Astrocyte (in vitro differentiated cells and primary cell): ENCODE results near the gene MTUS2. TPM values are rescaled to one million over a fixed set of nuclear protein-coding genes. Genes with fewer than 3 reads are reported as not detected.

Experiments
- DNase-seq: peaks from one replicate; pipeline ENCODE4 v3.0.0-alpha.2; 2010; ENCODE audit warnings: low read depth
- FAIRE-seq: peaks from 2 replicates; lab custom pipeline; 2011; peaks lifted over from hg19 to GRCh38; lab: Jason Lieb, UNC
- H2AFZ ChIP-seq: 2 replicates; pipeline ENCODE4 v1.6.0; 2012; ENCODE audit warnings: low read depth, low read length, inconsistent platforms
- H3K27ac ChIP-seq: 2 replicates; pipeline ENCODE4 v1.5.1; 2011; ENCODE audit warnings: low read depth, low read length, inconsistent platforms
- H3K27me3 ChIP-seq: 2 replicates; pipeline ENCODE4 v1.6.0; 2011; ENCODE audit warnings: low read length, inconsistent platforms; ENCODE audit not compliant: insufficient read depth
- H3K36me3 ChIP-seq: 2 replicates; pipeline ENCODE4 v1.5.1; 2011; ENCODE audit warnings: low read length, inconsistent platforms; ENCODE audit not compliant: insufficient read depth
- H3K4me1 ChIP-seq: 2 replicates; pipeline ENCODE4 v1.5.1; 2011; ENCODE audit warnings: low read length, inconsistent platforms; ENCODE audit not compliant: insufficient read depth
- H3K4me2 ChIP-seq: 2 replicates; pipeline ENCODE4 v1.6.0; 2012; ENCODE audit warnings: low read length, inconsistent platforms
- H3K4me3 ChIP-seq: 2 replicates; pipeline ENCODE4 v1.5.1; 2011; ENCODE audit warnings: low read depth, mild to moderate bottlenecking, low read length, inconsistent platforms; ENCODE audit not compliant: insufficient read depth
- H3K79me2 ChIP-seq: 2 replicates; pipeline ENCODE4 v1.6.0; 2012; ENCODE audit warnings: mild to moderate bottlenecking, low read length, inconsistent platforms; ENCODE audit not compliant: insufficient read depth
- H3K9ac ChIP-seq: 2 replicates; pipeline ENCODE4 v1.6.0; 2012; ENCODE audit warnings: mild to moderate bottlenecking, low read length, inconsistent platforms
- H3K9me3 ChIP-seq: 2 replicates; pipeline ENCODE4 v1.5.1; 2012; ENCODE audit warnings: low read depth, mild to moderate bottlenecking, low read length, inconsistent platforms; ENCODE audit not compliant: insufficient read depth
- H4K20me1 ChIP-seq: 2 replicates; pipeline ENCODE4 v1.6.0; 2012; ENCODE audit warnings: low read length, inconsistent platforms; ENCODE audit not compliant: insufficient read depth
- H3K27ac Mint-ChIP-seq: one replicate; pipeline ENCODE4 v1.8.0; 2021; ENCODE audit warnings: mild to moderate bottlenecking, mixed read lengths; ENCODE audit not compliant: unreplicated experiment
- H3K27me3 Mint-ChIP-seq: one replicate; pipeline ENCODE4 v1.8.0; 2021; ENCODE audit warnings: low read depth, mixed read lengths; ENCODE audit not compliant: unreplicated experiment
- H3K36me3 Mint-ChIP-seq: one replicate; pipeline ENCODE4 v1.8.0; 2021; ENCODE audit warnings: low read depth, mixed read lengths; ENCODE audit not compliant: unreplicated experiment
- H3K4me1 Mint-ChIP-seq: one replicate; pipeline ENCODE4 v1.8.0; 2021; ENCODE audit warnings: low read depth, mixed read lengths; ENCODE audit not compliant: unreplicated experiment
- H3K4me3 Mint-ChIP-seq: one replicate; pipeline ENCODE4 v1.8.0; 2021; ENCODE audit warnings: mild to moderate bottlenecking, moderate library complexity, mixed read lengths; ENCODE audit not compliant: unreplicated experiment
- H3K9me3 Mint-ChIP-seq: one replicate; pipeline ENCODE4 v1.8.0; 2021; ENCODE audit warnings: mild to moderate bottlenecking, mixed read lengths; ENCODE audit not compliant: unreplicated experiment
- EZH2 ChIP-seq: IDR thresholded peaks from 2 replicates; pipeline ENCODE4 v1.6.1; 2012; ENCODE audit warnings: mild to moderate bottlenecking, low read length, inconsistent platforms; ENCODE audit not compliant: insufficient read depth
- total RNA-seq: library from RNA; stranded (reverse); gene quantifications from 2 replicates; pipeline ENCODE4 v1.2.1, GENCODE V29; 2021
- TF ChIP-seq, protein P1 (sequence below): IDR thresholded peaks from 2 replicates; pipeline ENCODE4 v1.5.1; 2011; ENCODE audit warnings: low read depth, mild to moderate bottlenecking, inconsistent platforms, low read length, moderate library complexity; ENCODE audit not compliant: insufficient read depth

Gene MTUS2
- total RNA-seq, 1 donor from 2014 or later, result 0.50 TPM

DNA sequence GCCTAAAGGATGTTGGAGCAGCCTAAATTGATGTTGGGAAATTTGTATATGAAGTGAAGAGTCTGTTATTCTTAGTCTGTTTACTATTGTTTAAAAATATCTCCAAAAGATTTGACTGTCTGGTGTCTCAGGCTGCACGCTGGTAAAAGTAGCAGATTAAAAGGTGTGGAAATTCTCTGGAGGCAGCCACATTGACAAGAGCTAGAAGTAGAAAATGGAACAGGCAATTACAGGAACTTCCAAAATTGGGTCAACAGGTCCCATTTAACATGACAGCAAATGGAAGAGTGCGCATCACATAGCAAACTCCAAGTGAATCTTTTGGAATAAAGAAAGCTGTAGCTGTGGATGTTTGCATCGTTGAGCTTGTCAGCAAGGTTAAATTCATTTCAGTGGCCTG lies 138.3 kb downstream of the MTUS2 start:
- Histone ChIP-seq H3K9me3 (peaks cover 10% of the 10 kb centered on the region), H3K4me2 (no peak overlapping the region), H3K4me1 (no peaks in the 10 kb centered on the region), H3K27ac (no peak overlapping the region), H3K36me3 (no peaks in the 10 kb centered on the region), H3K79me2 (no peaks in the 10 kb centered on the region), H2AFZ (no peak overlapping the region), H3K4me3 (no peak overlapping the region), H3K27me3 (no peaks in the 10 kb centered on the region), H3K9ac (no peak overlapping the region), H4K20me1 (no peaks in the 10 kb centered on the region)
- Mint-ChIP-seq H3K36me3 (no peaks in the 10 kb centered on the region), H3K27ac (no peak overlapping the region), H3K9me3 (no peaks in the 10 kb centered on the region), H3K4me1 (no peaks in the 10 kb centered on the region), H3K4me3 (no peak overlapping the region), H3K27me3 (peaks cover 2% of the 10 kb centered on the region)
- no peak for FAIRE-seq
- DNase-seq, result no peak
- TF ChIP-seq EZH2, result no peak
- TF ChIP-seq, protein P1, sequence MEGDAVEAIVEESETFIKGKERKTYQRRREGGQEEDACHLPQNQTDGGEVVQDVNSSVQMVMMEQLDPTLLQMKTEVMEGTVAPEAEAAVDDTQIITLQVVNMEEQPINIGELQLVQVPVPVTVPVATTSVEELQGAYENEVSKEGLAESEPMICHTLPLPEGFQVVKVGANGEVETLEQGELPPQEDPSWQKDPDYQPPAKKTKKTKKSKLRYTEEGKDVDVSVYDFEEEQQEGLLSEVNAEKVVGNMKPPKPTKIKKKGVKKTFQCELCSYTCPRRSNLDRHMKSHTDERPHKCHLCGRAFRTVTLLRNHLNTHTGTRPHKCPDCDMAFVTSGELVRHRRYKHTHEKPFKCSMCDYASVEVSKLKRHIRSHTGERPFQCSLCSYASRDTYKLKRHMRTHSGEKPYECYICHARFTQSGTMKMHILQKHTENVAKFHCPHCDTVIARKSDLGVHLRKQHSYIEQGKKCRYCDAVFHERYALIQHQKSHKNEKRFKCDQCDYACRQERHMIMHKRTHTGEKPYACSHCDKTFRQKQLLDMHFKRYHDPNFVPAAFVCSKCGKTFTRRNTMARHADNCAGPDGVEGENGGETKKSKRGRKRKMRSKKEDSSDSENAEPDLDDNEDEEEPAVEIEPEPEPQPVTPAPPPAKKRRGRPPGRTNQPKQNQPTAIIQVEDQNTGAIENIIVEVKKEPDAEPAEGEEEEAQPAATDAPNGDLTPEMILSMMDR, result no peak

DNA sequence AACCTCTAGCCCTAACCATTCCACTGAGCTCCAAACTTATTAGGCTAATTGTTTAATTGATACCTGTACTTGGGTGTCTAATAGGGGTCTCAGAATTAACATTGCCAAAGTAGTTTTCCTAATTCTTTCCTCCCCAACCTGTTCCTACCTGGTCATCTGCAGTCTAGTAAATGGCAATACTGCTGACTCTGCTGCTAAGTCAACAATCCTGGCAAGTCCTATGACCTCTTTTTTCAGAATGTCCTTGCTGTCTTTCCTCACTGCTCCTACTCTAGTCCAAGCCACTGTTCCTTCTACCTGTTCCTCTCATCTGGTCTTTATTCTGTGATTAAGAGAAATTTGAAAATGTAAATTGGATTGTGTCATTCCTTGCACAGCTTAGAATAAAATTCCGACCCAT lies 143.9 kb downstream of the MTUS2 start:
- H3K27me3 Mint-ChIP-seq, result no peaks in the 10 kb centered on the region
- H3K36me3 Mint-ChIP-seq, result no peaks in the 10 kb centered on the region
- DNase-seq, result no peak
- Histone ChIP-seq H3K36me3 (no peaks in the 10 kb centered on the region), H3K27me3 (no peaks in the 10 kb centered on the region), H3K4me2 (no peak overlapping the region), H3K4me1 (no peaks in the 10 kb centered on the region), H2AFZ (no peak overlapping the region), H3K9ac (no peak overlapping the region), H3K9me3 (peaks cover 2% of the 10 kb centered on the region), H4K20me1 (no peaks in the 10 kb centered on the region), H3K4me3 (no peak overlapping the region), H3K79me2 (no peaks in the 10 kb centered on the region), H3K27ac (no peak overlapping the region)
- H3K27ac Mint-ChIP-seq, result no peak overlapping the region
- H3K4me1 Mint-ChIP-seq, result no peaks in the 10 kb centered on the region
- H3K9me3 Mint-ChIP-seq, result no peaks in the 10 kb centered on the region
- TF ChIP-seq EZH2, result no peak
- TF ChIP-seq, protein P1, result no peak
- no peak overlapping the region for H3K4me3 Mint-ChIP-seq
- no peak for FAIRE-seq

DNA sequence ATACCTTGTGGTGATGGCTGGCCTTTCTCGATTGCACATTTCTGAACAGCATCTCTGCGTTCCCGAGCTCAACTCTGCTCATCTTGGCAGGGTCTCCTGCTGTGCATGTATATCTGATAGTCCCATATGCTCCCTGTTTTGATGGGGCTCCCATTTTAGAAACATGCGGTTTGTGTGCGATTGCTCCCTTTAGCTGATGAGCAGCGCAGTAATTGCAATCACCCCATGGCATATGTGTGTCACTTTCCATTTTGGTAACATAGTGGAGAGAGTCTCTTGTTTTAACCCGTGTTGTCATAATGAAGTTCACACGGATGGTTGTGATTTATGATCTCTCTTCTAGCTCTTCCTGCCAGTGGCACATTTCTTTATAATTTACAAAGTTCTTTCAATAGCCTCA lies 144.7 kb downstream of the MTUS2 start:
- Histone ChIP-seq H3K4me2 (no peak overlapping the region), H3K9me3 (no peaks in the 10 kb centered on the region), H3K4me3 (no peak overlapping the region), H3K27ac (no peak overlapping the region), H4K20me1 (no peaks in the 10 kb centered on the region), H3K9ac (no peak overlapping the region), H3K27me3 (no peaks in the 10 kb centered on the region), H3K36me3 (no peaks in the 10 kb centered on the region), H2AFZ (no peak overlapping the region), H3K79me2 (no peaks in the 10 kb centered on the region), H3K4me1 (no peaks in the 10 kb centered on the region)
- H3K4me3 Mint-ChIP-seq, result no peak overlapping the region
- FAIRE-seq, result no peak
- DNase-seq, result no peak
- no peaks in the 10 kb centered on the region for H3K36me3 Mint-ChIP-seq
- TF ChIP-seq, protein P1, result no peak
- TF ChIP-seq EZH2, result no peak
- H3K27me3 Mint-ChIP-seq, result no peaks in the 10 kb centered on the region
- no peak overlapping the region for H3K27ac Mint-ChIP-seq
- H3K4me1 Mint-ChIP-seq, result no peaks in the 10 kb centered on the region
- H3K9me3 Mint-ChIP-seq, result no peaks in the 10 kb centered on the region
